H1 (cell line): Measurements from ENCODE around the gene KCNMA1. TPM values are rescaled to one million over a fixed set of nuclear protein-coding genes. Genes with fewer than 3 reads are reported as not detected.

Experiments
- CHD2 ChIP-seq: IDR thresholded peaks from 2 replicates; pipeline ENCODE4 v1.6.1; 2012; ENCODE audit warnings: low read length, improper control_type of control experiment
- CTBP2 ChIP-seq: IDR thresholded peaks from 2 replicates; pipeline ENCODE4 v1.7.0; 2011; ENCODE audit warnings: borderline replicate concordance, mild to moderate bottlenecking, moderate library complexity, mixed read lengths, low read length; ENCODE audit not compliant: insufficient read depth, insufficient read length
- polyA plus RNA-seq, 7 experiments: library from polyadenylated mRNA; depleted of rRNA in 3 of 7; stranded (reverse) in 5 of 7; unstranded in 2 of 7; fragments of >200 nt in 5 of 7; fragments of 200-250 nt in 2 of 7; gene quantifications; 1 replicate in 5 of 7; 2 replicates in 1 of 7; 4 replicates in 1 of 7; pipeline versions ENCODE4 v1.2.1 to v1.2.3, GENCODE V29; 2011 to 2013; ENCODE audit warnings: missing spikeins in 2 of 7, mixed read lengths in 2 of 7
- total RNA-seq: library from RNA; stranded (reverse); fragmentation: NEBNext Ultra II Directional; extraction: Animal tissue kit (Norgen Biotek cat#: 25700); gene quantifications from 2 replicates; pipeline ENCODE4 v1.2.1, GENCODE V29; 2021
- TF ChIP-seq, protein P1 (sequence below): IDR thresholded peaks from 2 replicates; pipeline ENCODE4 v1.6.1; 2012; ENCODE audit warnings: inconsistent platforms

Gene KCNMA1
- total and polyA plus RNA-seq, 2 of the 8 experiments (the other 6 are each of a cell fraction or from before 2014, with no cell fraction given), result 10.2 to 11.1 TPM

DNA sequence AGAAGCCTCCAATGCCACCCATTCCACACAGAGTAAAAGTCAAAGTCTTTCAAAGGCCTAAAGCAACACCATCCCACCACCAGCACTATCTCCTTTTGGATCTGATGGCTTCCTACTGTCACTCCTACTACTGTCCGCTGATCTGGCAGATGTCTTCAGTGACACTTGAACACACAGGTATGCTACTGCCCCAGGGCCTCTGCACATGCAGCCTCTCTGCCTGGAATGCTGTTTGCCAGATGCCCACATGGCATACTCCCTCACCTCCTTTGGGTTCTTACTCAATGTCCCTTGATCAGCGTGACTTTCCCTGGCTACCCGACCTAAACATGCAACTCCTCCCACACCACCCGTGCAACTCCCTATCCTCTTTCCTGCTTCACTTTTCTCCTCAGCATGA lies 512.4 kb downstream of the KCNMA1 start (continued):
- TF ChIP-seq, protein P1, sequence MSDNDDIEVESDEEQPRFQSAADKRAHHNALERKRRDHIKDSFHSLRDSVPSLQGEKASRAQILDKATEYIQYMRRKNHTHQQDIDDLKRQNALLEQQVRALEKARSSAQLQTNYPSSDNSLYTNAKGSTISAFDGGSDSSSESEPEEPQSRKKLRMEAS, result no peak
- TF ChIP-seq CTBP2 (no peak), CHD2 (no peak)
